HG03139 (cell line): ENCODE measurements around the gene CHST2.
A peak's percentile ranks its signal among the peaks of the same experiment; 100 is the strongest.

Source experiments
- ATAC-seq: cut with Tn5 transposase; IDR thresholded peaks from one replicate; pipeline ENCODE4 v1.9.1; 2021; ENCODE audit not compliant: unreplicated experiment

Gene CHST2

GRCh38 chr3:143098032-143098764, 21.4 kb upstream of the CHST2 start:
- ATAC-seq: no peak

GRCh38 chr3:143099210-143099609, 20.4 kb upstream of the CHST2 start:
- no peak for ATAC-seq

- no peak for ATAC-seq
These were observed 19.9 kb upstream of the CHST2 start for GRCh38 chr3:143099690-143100089.

GRCh38 chr3:143100451-143100850, 19.1 kb upstream of the CHST2 start:
- no peak for ATAC-seq

- no peak for ATAC-seq
These were observed 17.7 kb upstream of the CHST2 start for GRCh38 chr3:143101792-143102381.

- no peak for ATAC-seq
These were observed 15.9 kb upstream of the CHST2 start for GRCh38 chr3:143103652-143104051.

GRCh38 chr3:143105170-143105569, 14.4 kb upstream of the CHST2 start:
- ATAC-seq: no peak

GRCh38 chr3:143109861-143110260, 9.7 kb upstream of the CHST2 start:
- no peak for ATAC-seq

- ATAC-seq: no peak
These were observed 9.2 kb upstream of the CHST2 start for GRCh38 chr3:143110371-143110770.

GRCh38 chr3:143118630-143119008, 952 bp upstream of the CHST2 start:
- no peak for ATAC-seq

- ATAC-seq: peak; percentile 13
These were observed 574 bp downstream of the CHST2 start for GRCh38 chr3:143119974-143120715.

GRCh38 chr3:143120716-143121240, 1.2 kb downstream of the CHST2 start:
- ATAC-seq: peak; percentile 37

- ATAC-seq: no peak
These were observed 1.9 kb downstream of the CHST2 start for GRCh38 chr3:143121241-143122088.

- no peak for ATAC-seq
These were observed 2.5 kb downstream of the CHST2 start for GRCh38 chr3:143122089-143122430.

- ATAC-seq: no peak
These were observed 3.2 kb downstream of the CHST2 start for GRCh38 chr3:143122608-143123352.

- ATAC-seq: no peak
These were observed 3.9 kb downstream of the CHST2 start for GRCh38 chr3:143123353-143123984.

- no peak for ATAC-seq
These were observed 5.3 kb downstream of the CHST2 start for GRCh38 chr3:143124601-143125520.

- no peak for ATAC-seq
These were observed 8.2 kb downstream of the CHST2 start for GRCh38 chr3:143127801-143128200.
